Measurements from ENCODE around the gene PKHD1. TPM values are rescaled to one million over a fixed set of nuclear protein-coding genes. Genes with fewer than 3 reads are reported as not detected.

Gene PKHD1
- polyA plus RNA-seq, 1 of the 3 experiments (the other 2 are of a cell fraction) = not detected

DNA sequence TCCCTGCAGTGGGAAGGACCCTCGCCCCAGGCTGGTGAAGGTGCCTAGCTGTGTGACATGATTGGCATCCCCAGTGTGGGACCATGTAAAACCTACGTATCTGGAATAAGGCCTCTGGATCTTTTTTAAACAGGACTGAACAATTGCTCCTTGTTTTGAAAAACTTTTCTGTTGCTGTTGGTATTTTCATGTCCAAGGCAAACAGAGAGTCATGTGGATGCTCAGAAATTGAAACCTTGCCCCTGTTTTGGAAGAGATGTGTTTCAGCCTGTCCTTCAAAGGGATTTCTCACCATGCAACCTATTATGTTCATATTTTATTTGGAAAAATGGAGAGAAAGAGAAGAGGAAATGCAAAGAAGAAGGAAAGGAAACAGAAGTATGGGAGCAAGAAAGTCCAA, 362.3 kb downstream of the PKHD1 start:
- H4K20me1 ChIP-seq (ENCODE audit: insufficient read depth) = no peaks in the 10 kb centered on the region
- 27% methylated on average over 2 of the region's 2 CpGs for WGBS (ENCODE audit: low lambda C conversion rate)
- no peaks in the 10 kb centered on the region for H3K36me3 ChIP-seq (replicated peaks in 1 of 2; ENCODE audit: control insufficient read depth in 1 of 2, insufficient read depth in 2 of 2, low read length in 1 of 2)
- no peak overlapping the region for H2AFZ ChIP-seq (ENCODE audit: low read depth)
- H3K4me1 ChIP-seq (ENCODE audit: control insufficient read depth in 1 of 2, insufficient read depth in 2 of 2, low read depth in 1 of 2, low read length in 1 of 2) = no peaks in the 10 kb centered on the region; a peak in 1 of 4 replicates
- TF ChIP-seq TAF1 (IDR thresholded peaks at IDR 0.05; ENCODE audit: borderline replicate concordance, low read depth, low read length) = no peak
- TF ChIP-seq NRF1 (IDR thresholded peaks at IDR 0.05; ENCODE audit: low read depth, low read length) = no peak
- no peak for TF ChIP-seq MXI1 (IDR thresholded peaks at IDR 0.05; ENCODE audit: low read depth, low read length)
- TF ChIP-seq SIN3A (IDR thresholded peaks at IDR 0.05; ENCODE audit: borderline replicate concordance, low read depth, low read length) = no peak
- no peak for TF ChIP-seq NFIC (IDR thresholded peaks at IDR 0.05; ENCODE audit: borderline replicate concordance)
- TF ChIP-seq, protein P1, sequence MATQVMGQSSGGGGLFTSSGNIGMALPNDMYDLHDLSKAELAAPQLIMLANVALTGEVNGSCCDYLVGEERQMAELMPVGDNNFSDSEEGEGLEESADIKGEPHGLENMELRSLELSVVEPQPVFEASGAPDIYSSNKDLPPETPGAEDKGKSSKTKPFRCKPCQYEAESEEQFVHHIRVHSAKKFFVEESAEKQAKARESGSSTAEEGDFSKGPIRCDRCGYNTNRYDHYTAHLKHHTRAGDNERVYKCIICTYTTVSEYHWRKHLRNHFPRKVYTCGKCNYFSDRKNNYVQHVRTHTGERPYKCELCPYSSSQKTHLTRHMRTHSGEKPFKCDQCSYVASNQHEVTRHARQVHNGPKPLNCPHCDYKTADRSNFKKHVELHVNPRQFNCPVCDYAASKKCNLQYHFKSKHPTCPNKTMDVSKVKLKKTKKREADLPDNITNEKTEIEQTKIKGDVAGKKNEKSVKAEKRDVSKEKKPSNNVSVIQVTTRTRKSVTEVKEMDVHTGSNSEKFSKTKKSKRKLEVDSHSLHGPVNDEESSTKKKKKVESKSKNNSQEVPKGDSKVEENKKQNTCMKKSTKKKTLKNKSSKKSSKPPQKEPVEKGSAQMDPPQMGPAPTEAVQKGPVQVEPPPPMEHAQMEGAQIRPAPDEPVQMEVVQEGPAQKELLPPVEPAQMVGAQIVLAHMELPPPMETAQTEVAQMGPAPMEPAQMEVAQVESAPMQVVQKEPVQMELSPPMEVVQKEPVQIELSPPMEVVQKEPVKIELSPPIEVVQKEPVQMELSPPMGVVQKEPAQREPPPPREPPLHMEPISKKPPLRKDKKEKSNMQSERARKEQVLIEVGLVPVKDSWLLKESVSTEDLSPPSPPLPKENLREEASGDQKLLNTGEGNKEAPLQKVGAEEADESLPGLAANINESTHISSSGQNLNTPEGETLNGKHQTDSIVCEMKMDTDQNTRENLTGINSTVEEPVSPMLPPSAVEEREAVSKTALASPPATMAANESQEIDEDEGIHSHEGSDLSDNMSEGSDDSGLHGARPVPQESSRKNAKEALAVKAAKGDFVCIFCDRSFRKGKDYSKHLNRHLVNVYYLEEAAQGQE (IDR thresholded peaks at IDR 0.05; ENCODE audit: low read depth, low read length) = no peak
- no peak for TF ChIP-seq ELF1 (IDR thresholded peaks at IDR 0.05)
- H3K4me2 ChIP-seq = no peak overlapping the region
- H3F3A ChIP-seq (replicated peaks; ENCODE audit: insufficient read depth) = no peaks in the 10 kb centered on the region
- ChIA-PET POLR2A (no interaction called here), CTCF (no interaction called here)
- H3K79me2 ChIP-seq (ENCODE audit: insufficient read depth) = no peaks in the 10 kb centered on the region
- no peak overlapping the region for H3K9ac ChIP-seq
- H3K9me3 ChIP-seq = no peaks in the 10 kb centered on the region
- H3K27me3 ChIP-seq (ENCODE audit: insufficient read depth) = no peaks in the 10 kb centered on the region
- no peak overlapping the region for H3K4me3 ChIP-seq (ENCODE audit: low read depth in 2 of 2, low read length in 1 of 2)
- no peak overlapping the region for H3K27ac ChIP-seq (ENCODE audit: low read depth in 2 of 2, low read length in 1 of 2)
- no peaks in the 10 kb centered on the region for H3K9me2 ChIP-seq
- no peak for DNase-seq

DNA sequence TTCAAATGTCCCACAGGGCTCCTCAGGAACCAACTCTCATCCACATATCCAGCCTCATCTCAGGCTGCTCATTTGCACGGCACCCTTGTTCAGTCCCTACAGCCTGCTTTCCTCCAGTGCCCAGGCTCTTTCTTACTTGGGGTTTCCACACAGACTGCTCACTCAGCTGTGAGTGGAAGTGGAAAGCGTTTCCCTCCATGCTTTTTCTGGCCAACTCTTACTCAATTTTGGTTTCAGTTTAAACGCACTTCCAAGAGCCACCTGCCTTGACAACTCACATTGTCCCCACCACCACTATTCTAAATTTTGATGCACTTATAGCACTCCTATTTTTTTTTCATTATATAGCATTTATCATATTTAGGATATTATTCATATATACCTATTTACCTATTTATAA, 367.1 kb downstream of the PKHD1 start:
- Histone ChIP-seq H3K9me3 (no peaks in the 10 kb centered on the region), H3K79me2 (ENCODE audit: insufficient read depth) (no peaks in the 10 kb centered on the region), H2AFZ (ENCODE audit: low read depth) (no peak overlapping the region), H3K36me3 (replicated peaks in 1 of 2; ENCODE audit: control insufficient read depth in 1 of 2, insufficient read depth in 2 of 2, low read length in 1 of 2) (no peaks in the 10 kb centered on the region), H3K4me3 (ENCODE audit: low read depth in 2 of 2, low read length in 1 of 2) (no peak overlapping the region), H3F3A (replicated peaks; ENCODE audit: insufficient read depth) (no peaks in the 10 kb centered on the region), H4K20me1 (ENCODE audit: insufficient read depth) (no peaks in the 10 kb centered on the region), H3K27me3 (ENCODE audit: insufficient read depth) (no peaks in the 10 kb centered on the region), H3K9ac (no peak overlapping the region), H3K4me2 (no peak overlapping the region), H3K9me2 (no peaks in the 10 kb centered on the region), H3K27ac (ENCODE audit: low read depth in 2 of 2, low read length in 1 of 2) (no peak overlapping the region), H3K4me1 (ENCODE audit: control insufficient read depth in 1 of 2, insufficient read depth in 2 of 2, low read depth in 1 of 2, low read length in 1 of 2) (peaks cover 0 to 3% of the 10 kb centered on the region in 2 experiments; a peak in 1 of 4 replicates)
- DNase-seq = no peak
- CTCF ChIA-PET = no interaction called here
- POLR2A ChIA-PET = no interaction called here
- TF ChIP-seq, protein P1 (IDR thresholded peaks at IDR 0.05; ENCODE audit: low read depth, low read length) = no peak
- no peak for TF ChIP-seq RAD21 (IDR thresholded peaks at IDR 0.05; ENCODE audit: low read length)
- TF ChIP-seq MXI1 (IDR thresholded peaks at IDR 0.05; ENCODE audit: low read depth, low read length) = no peak
- TF ChIP-seq, protein P2, sequence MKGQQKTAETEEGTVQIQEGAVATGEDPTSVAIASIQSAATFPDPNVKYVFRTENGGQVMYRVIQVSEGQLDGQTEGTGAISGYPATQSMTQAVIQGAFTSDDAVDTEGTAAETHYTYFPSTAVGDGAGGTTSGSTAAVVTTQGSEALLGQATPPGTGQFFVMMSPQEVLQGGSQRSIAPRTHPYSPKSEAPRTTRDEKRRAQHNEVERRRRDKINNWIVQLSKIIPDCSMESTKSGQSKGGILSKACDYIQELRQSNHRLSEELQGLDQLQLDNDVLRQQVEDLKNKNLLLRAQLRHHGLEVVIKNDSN (IDR thresholded peaks at IDR 0.05; ENCODE audit: borderline replicate concordance, low read depth) = no peak
- TF ChIP-seq, protein P3, sequence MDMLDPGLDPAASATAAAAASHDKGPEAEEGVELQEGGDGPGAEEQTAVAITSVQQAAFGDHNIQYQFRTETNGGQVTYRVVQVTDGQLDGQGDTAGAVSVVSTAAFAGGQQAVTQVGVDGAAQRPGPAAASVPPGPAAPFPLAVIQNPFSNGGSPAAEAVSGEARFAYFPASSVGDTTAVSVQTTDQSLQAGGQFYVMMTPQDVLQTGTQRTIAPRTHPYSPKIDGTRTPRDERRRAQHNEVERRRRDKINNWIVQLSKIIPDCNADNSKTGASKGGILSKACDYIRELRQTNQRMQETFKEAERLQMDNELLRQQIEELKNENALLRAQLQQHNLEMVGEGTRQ (IDR thresholded peaks at IDR 0.05; ENCODE audit: borderline replicate concordance, low read depth, low read length) = no peak
- no peak for TF ChIP-seq MEF2A (IDR thresholded peaks at IDR 0.05; ENCODE audit: borderline replicate concordance, low read depth)
- 55% methylated on average over 3 of the region's 3 CpGs for WGBS (ENCODE audit: low lambda C conversion rate)

All from SK-N-SH (cell line).